Astrocyte (in vitro differentiated cells and primary cell): Measurements from ENCODE around the gene USH1C. TPM values are rescaled to one million over a fixed set of nuclear protein-coding genes. Genes with fewer than 3 reads are reported as not detected.

Source experiments
- DNase-seq: peaks from one replicate; pipeline ENCODE4 v3.0.0-alpha.2; 2010; ENCODE audit warnings: low read depth
- FAIRE-seq: peaks from 2 replicates; lab custom pipeline; 2011; peaks lifted over from hg19 to GRCh38; lab: Jason Lieb, UNC
- H2AFZ ChIP-seq: 2 replicates; pipeline ENCODE4 v1.6.0; 2012; ENCODE audit warnings: low read depth, low read length, inconsistent platforms
- H3K27ac ChIP-seq: 2 replicates; pipeline ENCODE4 v1.5.1; 2011; ENCODE audit warnings: low read depth, low read length, inconsistent platforms
- H3K27me3 ChIP-seq: 2 replicates; pipeline ENCODE4 v1.6.0; 2011; ENCODE audit warnings: low read length, inconsistent platforms; ENCODE audit not compliant: insufficient read depth
- H3K36me3 ChIP-seq: 2 replicates; pipeline ENCODE4 v1.5.1; 2011; ENCODE audit warnings: low read length, inconsistent platforms; ENCODE audit not compliant: insufficient read depth
- H3K4me1 ChIP-seq: 2 replicates; pipeline ENCODE4 v1.5.1; 2011; ENCODE audit warnings: low read length, inconsistent platforms; ENCODE audit not compliant: insufficient read depth
- H3K4me2 ChIP-seq: 2 replicates; pipeline ENCODE4 v1.6.0; 2012; ENCODE audit warnings: low read length, inconsistent platforms
- H3K4me3 ChIP-seq: 2 replicates; pipeline ENCODE4 v1.5.1; 2011; ENCODE audit warnings: low read depth, mild to moderate bottlenecking, low read length, inconsistent platforms; ENCODE audit not compliant: insufficient read depth
- H3K79me2 ChIP-seq: 2 replicates; pipeline ENCODE4 v1.6.0; 2012; ENCODE audit warnings: mild to moderate bottlenecking, low read length, inconsistent platforms; ENCODE audit not compliant: insufficient read depth
- H3K9ac ChIP-seq: 2 replicates; pipeline ENCODE4 v1.6.0; 2012; ENCODE audit warnings: mild to moderate bottlenecking, low read length, inconsistent platforms
- H3K9me3 ChIP-seq: 2 replicates; pipeline ENCODE4 v1.5.1; 2012; ENCODE audit warnings: low read depth, mild to moderate bottlenecking, low read length, inconsistent platforms; ENCODE audit not compliant: insufficient read depth
- H4K20me1 ChIP-seq: 2 replicates; pipeline ENCODE4 v1.6.0; 2012; ENCODE audit warnings: low read length, inconsistent platforms; ENCODE audit not compliant: insufficient read depth
- H3K27ac Mint-ChIP-seq: one replicate; pipeline ENCODE4 v1.8.0; 2021; ENCODE audit warnings: mild to moderate bottlenecking, mixed read lengths; ENCODE audit not compliant: unreplicated experiment
- H3K27me3 Mint-ChIP-seq: one replicate; pipeline ENCODE4 v1.8.0; 2021; ENCODE audit warnings: low read depth, mixed read lengths; ENCODE audit not compliant: unreplicated experiment
- H3K36me3 Mint-ChIP-seq: one replicate; pipeline ENCODE4 v1.8.0; 2021; ENCODE audit warnings: low read depth, mixed read lengths; ENCODE audit not compliant: unreplicated experiment
- H3K4me1 Mint-ChIP-seq: one replicate; pipeline ENCODE4 v1.8.0; 2021; ENCODE audit warnings: low read depth, mixed read lengths; ENCODE audit not compliant: unreplicated experiment
- H3K4me3 Mint-ChIP-seq: one replicate; pipeline ENCODE4 v1.8.0; 2021; ENCODE audit warnings: mild to moderate bottlenecking, moderate library complexity, mixed read lengths; ENCODE audit not compliant: unreplicated experiment
- H3K9me3 Mint-ChIP-seq: one replicate; pipeline ENCODE4 v1.8.0; 2021; ENCODE audit warnings: mild to moderate bottlenecking, mixed read lengths; ENCODE audit not compliant: unreplicated experiment
- EZH2 ChIP-seq: IDR thresholded peaks from 2 replicates; pipeline ENCODE4 v1.6.1; 2012; ENCODE audit warnings: mild to moderate bottlenecking, low read length, inconsistent platforms; ENCODE audit not compliant: insufficient read depth
- total RNA-seq: library from RNA; stranded (reverse); gene quantifications from 2 replicates; pipeline ENCODE4 v1.2.1, GENCODE V29; 2021
- TF ChIP-seq, protein P1 (sequence below): IDR thresholded peaks from 2 replicates; pipeline ENCODE4 v1.5.1; 2011; ENCODE audit warnings: low read depth, mild to moderate bottlenecking, inconsistent platforms, low read length, moderate library complexity; ENCODE audit not compliant: insufficient read depth

USH1C gene
- total RNA-seq, 1 donor from 2014 or later: not detected

DNA sequence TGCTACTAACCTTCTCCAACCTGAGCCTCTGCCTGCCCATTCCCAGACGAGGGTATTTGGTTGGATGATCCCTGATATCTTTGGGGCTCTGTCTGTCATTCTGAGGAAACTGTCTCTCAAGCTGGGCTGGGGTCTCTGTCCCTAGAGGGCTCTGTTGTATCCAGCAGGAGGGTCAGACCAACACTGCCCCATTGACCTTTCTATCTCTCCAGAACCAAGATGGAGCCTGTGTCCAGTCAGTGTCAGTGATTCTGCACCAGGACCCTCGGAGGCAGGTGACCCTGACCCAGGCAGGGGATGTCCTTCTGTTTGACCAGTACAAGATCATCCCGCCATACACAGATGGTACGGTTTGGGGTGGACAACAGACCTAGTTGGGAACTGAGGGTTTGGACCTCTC lies 24.7 kb upstream of the USH1C start:
- Histone ChIP-seq H3K36me3 (no peaks in the 10 kb centered on the region), H3K27ac (no peak overlapping the region), H3K4me2 (no peak overlapping the region), H3K4me1 (no peaks in the 10 kb centered on the region), H3K79me2 (no peaks in the 10 kb centered on the region), H3K9me3 (no peaks in the 10 kb centered on the region), H3K9ac (no peak overlapping the region), H3K4me3 (no peak overlapping the region), H4K20me1 (no peaks in the 10 kb centered on the region), H2AFZ (no peak overlapping the region), H3K27me3 (peaks cover 2% of the 10 kb centered on the region)
- DNase-seq: no peak
- H3K27ac Mint-ChIP-seq: no peak overlapping the region
- no peak for TF ChIP-seq EZH2
- TF ChIP-seq, protein P1, sequence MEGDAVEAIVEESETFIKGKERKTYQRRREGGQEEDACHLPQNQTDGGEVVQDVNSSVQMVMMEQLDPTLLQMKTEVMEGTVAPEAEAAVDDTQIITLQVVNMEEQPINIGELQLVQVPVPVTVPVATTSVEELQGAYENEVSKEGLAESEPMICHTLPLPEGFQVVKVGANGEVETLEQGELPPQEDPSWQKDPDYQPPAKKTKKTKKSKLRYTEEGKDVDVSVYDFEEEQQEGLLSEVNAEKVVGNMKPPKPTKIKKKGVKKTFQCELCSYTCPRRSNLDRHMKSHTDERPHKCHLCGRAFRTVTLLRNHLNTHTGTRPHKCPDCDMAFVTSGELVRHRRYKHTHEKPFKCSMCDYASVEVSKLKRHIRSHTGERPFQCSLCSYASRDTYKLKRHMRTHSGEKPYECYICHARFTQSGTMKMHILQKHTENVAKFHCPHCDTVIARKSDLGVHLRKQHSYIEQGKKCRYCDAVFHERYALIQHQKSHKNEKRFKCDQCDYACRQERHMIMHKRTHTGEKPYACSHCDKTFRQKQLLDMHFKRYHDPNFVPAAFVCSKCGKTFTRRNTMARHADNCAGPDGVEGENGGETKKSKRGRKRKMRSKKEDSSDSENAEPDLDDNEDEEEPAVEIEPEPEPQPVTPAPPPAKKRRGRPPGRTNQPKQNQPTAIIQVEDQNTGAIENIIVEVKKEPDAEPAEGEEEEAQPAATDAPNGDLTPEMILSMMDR: no peak
- H3K4me1 Mint-ChIP-seq: no peaks in the 10 kb centered on the region
- no peaks in the 10 kb centered on the region for H3K36me3 Mint-ChIP-seq
- no peak overlapping the region for H3K4me3 Mint-ChIP-seq
- H3K27me3 Mint-ChIP-seq: peaks cover 19% of the 10 kb centered on the region
- H3K9me3 Mint-ChIP-seq: no peaks in the 10 kb centered on the region
- no peak for FAIRE-seq

DNA sequence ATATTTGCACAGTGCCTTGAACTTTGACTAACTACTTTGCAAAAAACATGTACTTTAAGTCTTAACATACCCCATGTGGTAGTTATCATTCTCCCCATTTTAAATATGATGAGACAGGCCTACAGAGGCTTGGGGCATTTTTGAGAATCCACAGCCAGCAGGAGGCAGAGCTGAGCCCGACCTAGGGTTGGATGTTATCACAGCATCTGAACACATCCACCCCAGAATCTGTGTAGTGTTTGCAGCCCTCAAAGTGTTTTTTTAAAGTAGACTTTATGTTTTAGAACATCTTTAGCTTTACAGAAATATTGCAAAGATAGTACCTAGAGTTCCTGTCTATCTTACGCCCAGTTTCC lies 20.4 kb upstream of the USH1C start:
- no peak for TF ChIP-seq EZH2
- TF ChIP-seq, protein P1: peak; percentile 17
- Histone ChIP-seq H2AFZ (no peak overlapping the region), H3K9ac (no peak overlapping the region), H3K4me2 (no peak overlapping the region), H3K4me3 (no peak overlapping the region), H3K27me3 (peaks cover 2% of the 10 kb centered on the region), H3K9me3 (no peaks in the 10 kb centered on the region), H3K27ac (no peak overlapping the region), H3K79me2 (no peaks in the 10 kb centered on the region), H4K20me1 (no peaks in the 10 kb centered on the region), H3K4me1 (no peaks in the 10 kb centered on the region), H3K36me3 (no peaks in the 10 kb centered on the region)
- H3K4me3 Mint-ChIP-seq: no peak overlapping the region
- no peaks in the 10 kb centered on the region for H3K4me1 Mint-ChIP-seq
- no peak overlapping the region for H3K27ac Mint-ChIP-seq
- no peaks in the 10 kb centered on the region for H3K9me3 Mint-ChIP-seq
- H3K36me3 Mint-ChIP-seq: no peaks in the 10 kb centered on the region
- H3K27me3 Mint-ChIP-seq: peaks cover 10% of the 10 kb centered on the region
- DNase-seq: no peak
- FAIRE-seq: no peak

GRCh38 chr11:17563961-17564686 lies 19.9 kb upstream of the USH1C start:
- Histone ChIP-seq H3K4me1 (no peaks in the 10 kb centered on the region), H3K4me2 (no peak overlapping the region), H3K9ac (no peak overlapping the region), H3K4me3 (no peak overlapping the region), H3K9me3 (no peaks in the 10 kb centered on the region), H4K20me1 (no peaks in the 10 kb centered on the region), H3K36me3 (no peaks in the 10 kb centered on the region), H3K27me3 (peaks cover 2% of the 10 kb centered on the region), H2AFZ (no peak overlapping the region), H3K79me2 (no peaks in the 10 kb centered on the region), H3K27ac (no peak overlapping the region)
- no peak for TF ChIP-seq EZH2
- TF ChIP-seq, protein P1: no peak
- no peaks in the 10 kb centered on the region for H3K4me1 Mint-ChIP-seq
- H3K27me3 Mint-ChIP-seq: peaks cover 12% of the 10 kb centered on the region
- DNase-seq (no peak), FAIRE-seq (no peak)
- no peak overlapping the region for H3K27ac Mint-ChIP-seq
- H3K4me3 Mint-ChIP-seq: no peak overlapping the region
- H3K9me3 Mint-ChIP-seq: no peaks in the 10 kb centered on the region
- no peaks in the 10 kb centered on the region for H3K36me3 Mint-ChIP-seq
